Measurements from ENCODE around the gene MOV10. TPM values are rescaled to one million over a fixed set of nuclear protein-coding genes. Genes with fewer than 3 reads are reported as not detected.
"Not testable (repeated sequence)": the region's sequence is repeated elsewhere in the genome, so short reads cannot be mapped to it uniquely, and the experiment has no call there.

The MOV10 gene
- total RNA-seq, 1 donor from 2014 or later, result 16.1 TPM

GRCh38 chr1:112720800-112721199, 46.3 kb downstream of the MOV10 start:
- intact Hi-C loops (cut with DNase I), result no loop called here
- ATAC-seq (no peak), DNase-seq (ENCODE audit: missing footprints) (no peak)

GRCh38 chr1:112721294-112721693, 46.8 kb downstream of the MOV10 start:
- intact Hi-C loops (cut with DNase I); DNase-seq (ENCODE audit: missing footprints); ATAC-seq: not testable (repeated sequence)

- ATAC-seq, result no peak
- intact Hi-C loops (cut with DNase I), result no loop called here
- DNase-seq (ENCODE audit: missing footprints), result no peak
Observed at GRCh38 chr1:112721966-112722524, 47.6 kb downstream of the MOV10 start.

- ATAC-seq (peak; percentile 35), DNase-seq (ENCODE audit: missing footprints) (no peak)
- intact Hi-C loops (cut with DNase I), result no loop called here
Observed at GRCh38 chr1:112722601-112723510, 48.4 kb downstream of the MOV10 start.

GRCh38 chr1:112723511-112723839, 49.0 kb downstream of the MOV10 start:
- DNase-seq (ENCODE audit: missing footprints) (no peak), ATAC-seq (no peak)
- intact Hi-C loops (cut with DNase I), result no loop called here

GRCh38 chr1:112724240-112724639, 49.8 kb downstream of the MOV10 start:
- intact Hi-C loops (cut with DNase I); ATAC-seq; DNase-seq (ENCODE audit: missing footprints): not testable (repeated sequence)

- intact Hi-C loops (cut with DNase I), result no loop called here
- ATAC-seq, result no peak
- DNase-seq (ENCODE audit: missing footprints), result no peak
Observed at GRCh38 chr1:112727716-112728115, 53.3 kb downstream of the MOV10 start.

- DNase-seq (ENCODE audit: missing footprints); intact Hi-C loops (cut with DNase I); ATAC-seq: not testable (repeated sequence)
Observed at GRCh38 chr1:112728306-112728971, 54.0 kb downstream of the MOV10 start.

GRCh38 chr1:112729011-112729410, 54.6 kb downstream of the MOV10 start:
- DNase-seq (ENCODE audit: missing footprints); ATAC-seq; intact Hi-C loops (cut with DNase I): not testable (repeated sequence)

- intact Hi-C loops (cut with DNase I), result no loop called here
- DNase-seq (ENCODE audit: missing footprints), result no peak
- no peak for ATAC-seq
Observed at GRCh38 chr1:112729909-112730308, 55.5 kb downstream of the MOV10 start.

GRCh38 chr1:112731451-112731850, 57.0 kb downstream of the MOV10 start:
- intact Hi-C loops (cut with DNase I), result no loop called here
- ATAC-seq (no peak), DNase-seq (ENCODE audit: missing footprints) (no peak)

- ATAC-seq, result no peak
- intact Hi-C loops (cut with DNase I), result no loop called here
- DNase-seq (ENCODE audit: missing footprints), result no peak
Observed at GRCh38 chr1:112735752-112736151, 61.3 kb downstream of the MOV10 start.

GRCh38 chr1:112737573-112737972, 63.1 kb downstream of the MOV10 start:
- DNase-seq (ENCODE audit: missing footprints), result no peak
- intact Hi-C loops (cut with DNase I), result no loop called here
- ATAC-seq, result no peak

- no peak for ATAC-seq
- intact Hi-C loops (cut with DNase I), result no loop called here
- no peak for DNase-seq (ENCODE audit: missing footprints)
Observed at GRCh38 chr1:112743174-112744008, 68.9 kb downstream of the MOV10 start.

GRCh38 chr1:112744009-112744578, 69.6 kb downstream of the MOV10 start:
- peak; percentile 39 for ATAC-seq
- intact Hi-C loops (cut with DNase I), result no loop called here
- no peak for DNase-seq (ENCODE audit: missing footprints)

GRCh38 chr1:112748396-112748795, 73.9 kb downstream of the MOV10 start:
- no peak for DNase-seq (ENCODE audit: missing footprints)
- ATAC-seq, result no peak
- intact Hi-C loops (cut with DNase I), result no loop called here

Measured in Right ventricle myocardium inferior (tissue), 1 donor.